ENCODE results near the gene EPX.

GRCh38 chr17:58245428-58246103, 53.0 kb downstream of the EPX start:
- TF ChIP-seq CTCF (conservative IDR thresholded peaks at IDR 0.05) (no peak), ZFX (IDR thresholded peaks at IDR 0.05) (no peak)

Measured in C4-2B (cell line).